Measurements from ENCODE around the gene SETDB2.

DNA sequence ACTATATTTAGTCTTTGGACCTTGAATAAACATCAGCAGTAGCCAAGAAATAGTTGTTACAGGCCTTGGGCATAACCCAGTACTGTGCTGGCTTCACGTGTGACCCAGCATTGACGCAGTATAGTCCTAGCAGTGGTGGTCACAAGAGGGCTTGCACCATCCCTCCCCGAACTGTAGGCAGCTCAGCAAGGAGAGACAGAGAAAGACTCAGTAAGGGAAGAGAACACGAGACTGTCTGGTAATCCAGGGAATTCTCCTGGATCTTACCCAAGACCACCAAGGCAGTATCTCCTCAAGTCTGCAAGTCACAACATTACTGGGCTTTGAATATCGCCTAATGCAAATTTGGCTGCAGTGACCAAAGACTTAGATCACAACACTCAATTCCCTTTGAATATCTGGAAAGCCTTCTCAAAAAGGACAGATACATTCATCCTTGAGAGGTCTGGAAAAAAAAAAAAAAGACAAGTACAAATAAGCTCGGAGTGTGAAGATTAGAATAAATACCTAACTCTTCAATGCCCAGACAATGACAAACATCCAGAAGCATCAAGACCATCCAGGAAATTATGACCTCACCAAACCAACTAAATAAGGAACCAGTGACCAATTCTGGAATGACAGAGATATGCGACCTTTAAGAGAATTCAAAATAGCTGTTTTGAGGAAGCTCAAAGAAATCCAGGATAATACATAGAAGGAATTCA lies 39.9 kb upstream of the SETDB2 start:
- TF ChIP-seq, protein P1, sequence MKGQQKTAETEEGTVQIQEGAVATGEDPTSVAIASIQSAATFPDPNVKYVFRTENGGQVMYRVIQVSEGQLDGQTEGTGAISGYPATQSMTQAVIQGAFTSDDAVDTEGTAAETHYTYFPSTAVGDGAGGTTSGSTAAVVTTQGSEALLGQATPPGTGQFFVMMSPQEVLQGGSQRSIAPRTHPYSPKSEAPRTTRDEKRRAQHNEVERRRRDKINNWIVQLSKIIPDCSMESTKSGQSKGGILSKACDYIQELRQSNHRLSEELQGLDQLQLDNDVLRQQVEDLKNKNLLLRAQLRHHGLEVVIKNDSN (IDR thresholded peaks at IDR 0.05) = no peak
- TF ChIP-seq, protein P2, sequence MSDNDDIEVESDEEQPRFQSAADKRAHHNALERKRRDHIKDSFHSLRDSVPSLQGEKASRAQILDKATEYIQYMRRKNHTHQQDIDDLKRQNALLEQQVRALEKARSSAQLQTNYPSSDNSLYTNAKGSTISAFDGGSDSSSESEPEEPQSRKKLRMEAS (IDR thresholded peaks at IDR 0.05) = no peak
- no peak for TF ChIP-seq FOXM1 (IDR thresholded peaks at IDR 0.05; ENCODE audit: borderline replicate concordance, low read depth)
- TF ChIP-seq, protein P3, sequence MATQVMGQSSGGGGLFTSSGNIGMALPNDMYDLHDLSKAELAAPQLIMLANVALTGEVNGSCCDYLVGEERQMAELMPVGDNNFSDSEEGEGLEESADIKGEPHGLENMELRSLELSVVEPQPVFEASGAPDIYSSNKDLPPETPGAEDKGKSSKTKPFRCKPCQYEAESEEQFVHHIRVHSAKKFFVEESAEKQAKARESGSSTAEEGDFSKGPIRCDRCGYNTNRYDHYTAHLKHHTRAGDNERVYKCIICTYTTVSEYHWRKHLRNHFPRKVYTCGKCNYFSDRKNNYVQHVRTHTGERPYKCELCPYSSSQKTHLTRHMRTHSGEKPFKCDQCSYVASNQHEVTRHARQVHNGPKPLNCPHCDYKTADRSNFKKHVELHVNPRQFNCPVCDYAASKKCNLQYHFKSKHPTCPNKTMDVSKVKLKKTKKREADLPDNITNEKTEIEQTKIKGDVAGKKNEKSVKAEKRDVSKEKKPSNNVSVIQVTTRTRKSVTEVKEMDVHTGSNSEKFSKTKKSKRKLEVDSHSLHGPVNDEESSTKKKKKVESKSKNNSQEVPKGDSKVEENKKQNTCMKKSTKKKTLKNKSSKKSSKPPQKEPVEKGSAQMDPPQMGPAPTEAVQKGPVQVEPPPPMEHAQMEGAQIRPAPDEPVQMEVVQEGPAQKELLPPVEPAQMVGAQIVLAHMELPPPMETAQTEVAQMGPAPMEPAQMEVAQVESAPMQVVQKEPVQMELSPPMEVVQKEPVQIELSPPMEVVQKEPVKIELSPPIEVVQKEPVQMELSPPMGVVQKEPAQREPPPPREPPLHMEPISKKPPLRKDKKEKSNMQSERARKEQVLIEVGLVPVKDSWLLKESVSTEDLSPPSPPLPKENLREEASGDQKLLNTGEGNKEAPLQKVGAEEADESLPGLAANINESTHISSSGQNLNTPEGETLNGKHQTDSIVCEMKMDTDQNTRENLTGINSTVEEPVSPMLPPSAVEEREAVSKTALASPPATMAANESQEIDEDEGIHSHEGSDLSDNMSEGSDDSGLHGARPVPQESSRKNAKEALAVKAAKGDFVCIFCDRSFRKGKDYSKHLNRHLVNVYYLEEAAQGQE (IDR thresholded peaks at IDR 0.05; ENCODE audit: low read depth) = no peak
- no peak for TF ChIP-seq EGR1 (IDR thresholded peaks at IDR 0.05)
- no peak for TF ChIP-seq EP300 (IDR thresholded peaks at IDR 0.05; ENCODE audit: borderline replicate concordance)
- TF ChIP-seq CEBPB (IDR thresholded peaks at IDR 0.05) = no peak
- TF ChIP-seq RAD21 (IDR thresholded peaks at IDR 0.05; ENCODE audit: low read depth) = no peak
- no peak for TF ChIP-seq TAF1 (IDR thresholded peaks at IDR 0.05; ENCODE audit: low read depth)

Measured in Ishikawa (cell line).